ENCODE measurements around the gene HOXC9.
A peak's percentile ranks its signal among the peaks of the same experiment; 100 is the strongest.

The HOXC9 gene

DNA sequence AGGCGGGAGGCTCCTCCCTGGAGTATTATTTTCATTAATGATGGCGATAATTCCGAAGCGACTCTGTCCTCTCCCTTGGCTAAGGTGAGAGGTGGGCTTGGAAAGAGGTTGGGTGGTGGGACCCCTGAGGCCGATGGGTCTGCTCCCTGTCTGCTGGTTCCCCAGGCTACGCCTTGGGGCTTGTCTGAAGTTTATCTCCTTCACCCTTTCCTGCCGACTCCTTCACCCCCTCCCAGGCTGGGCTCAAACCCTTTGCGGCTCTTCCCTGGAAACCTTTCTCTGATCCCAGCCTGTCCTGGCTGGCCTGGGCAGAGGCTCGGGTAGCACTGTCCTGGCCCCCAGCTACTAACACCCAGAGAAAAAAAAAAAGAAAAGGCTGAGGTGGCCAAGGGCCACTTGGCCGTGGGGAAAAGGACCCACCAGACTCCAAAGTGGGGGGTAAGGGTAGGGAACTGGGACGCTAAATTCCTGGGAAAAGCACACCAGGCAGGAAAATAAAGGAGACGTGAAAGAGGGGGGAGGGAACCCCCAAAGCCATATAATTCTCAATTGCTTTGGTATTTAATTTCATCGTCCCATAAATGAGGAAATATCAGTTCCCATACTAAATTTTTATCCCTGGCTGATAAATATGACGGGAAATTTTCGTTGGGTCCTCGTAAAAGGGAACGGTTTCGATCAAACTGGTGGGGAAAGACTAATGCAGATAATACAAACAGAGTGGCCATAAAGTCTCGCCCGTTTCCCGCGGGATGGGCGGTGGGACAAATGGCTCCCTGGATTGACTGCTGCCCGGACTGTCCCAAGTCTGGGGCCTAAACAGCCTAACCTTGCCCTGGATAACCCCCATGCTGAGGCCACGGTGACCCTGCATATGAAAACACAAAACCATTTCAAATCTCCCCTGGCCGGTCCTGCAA, 17.1 kb upstream of the HOXC9 start:
- Histone ChIP-seq H3K27ac (replicated peaks) (peak overlapping the region; percentile 69), H3K4me3 (replicated peaks; ENCODE audit: insufficient read depth, low read length) (no peak overlapping the region), H3K27me3 (ENCODE audit: insufficient read depth, poor library complexity, severe bottlenecking) (peaks cover 47% of the 10 kb centered on the region)
- TF ChIP-seq, protein P1, sequence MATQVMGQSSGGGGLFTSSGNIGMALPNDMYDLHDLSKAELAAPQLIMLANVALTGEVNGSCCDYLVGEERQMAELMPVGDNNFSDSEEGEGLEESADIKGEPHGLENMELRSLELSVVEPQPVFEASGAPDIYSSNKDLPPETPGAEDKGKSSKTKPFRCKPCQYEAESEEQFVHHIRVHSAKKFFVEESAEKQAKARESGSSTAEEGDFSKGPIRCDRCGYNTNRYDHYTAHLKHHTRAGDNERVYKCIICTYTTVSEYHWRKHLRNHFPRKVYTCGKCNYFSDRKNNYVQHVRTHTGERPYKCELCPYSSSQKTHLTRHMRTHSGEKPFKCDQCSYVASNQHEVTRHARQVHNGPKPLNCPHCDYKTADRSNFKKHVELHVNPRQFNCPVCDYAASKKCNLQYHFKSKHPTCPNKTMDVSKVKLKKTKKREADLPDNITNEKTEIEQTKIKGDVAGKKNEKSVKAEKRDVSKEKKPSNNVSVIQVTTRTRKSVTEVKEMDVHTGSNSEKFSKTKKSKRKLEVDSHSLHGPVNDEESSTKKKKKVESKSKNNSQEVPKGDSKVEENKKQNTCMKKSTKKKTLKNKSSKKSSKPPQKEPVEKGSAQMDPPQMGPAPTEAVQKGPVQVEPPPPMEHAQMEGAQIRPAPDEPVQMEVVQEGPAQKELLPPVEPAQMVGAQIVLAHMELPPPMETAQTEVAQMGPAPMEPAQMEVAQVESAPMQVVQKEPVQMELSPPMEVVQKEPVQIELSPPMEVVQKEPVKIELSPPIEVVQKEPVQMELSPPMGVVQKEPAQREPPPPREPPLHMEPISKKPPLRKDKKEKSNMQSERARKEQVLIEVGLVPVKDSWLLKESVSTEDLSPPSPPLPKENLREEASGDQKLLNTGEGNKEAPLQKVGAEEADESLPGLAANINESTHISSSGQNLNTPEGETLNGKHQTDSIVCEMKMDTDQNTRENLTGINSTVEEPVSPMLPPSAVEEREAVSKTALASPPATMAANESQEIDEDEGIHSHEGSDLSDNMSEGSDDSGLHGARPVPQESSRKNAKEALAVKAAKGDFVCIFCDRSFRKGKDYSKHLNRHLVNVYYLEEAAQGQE (IDR thresholded peaks at IDR 0.05; ENCODE audit: insufficient replicate concordance, low read depth), result no peak
- TF ChIP-seq POLR2AphosphoS5 (IDR thresholded peaks at IDR 0.05; ENCODE audit: low read depth) (no peak), GABPA (IDR thresholded peaks at IDR 0.05; ENCODE audit: low read depth) (no peak), SPI1 (IDR thresholded peaks at IDR 0.05; ENCODE audit: borderline replicate concordance, low read depth) (no peak)
- DNase-seq (ENCODE audit: low read depth in 1 of 2, low spot score in 1 of 2), result no peak

DNA sequence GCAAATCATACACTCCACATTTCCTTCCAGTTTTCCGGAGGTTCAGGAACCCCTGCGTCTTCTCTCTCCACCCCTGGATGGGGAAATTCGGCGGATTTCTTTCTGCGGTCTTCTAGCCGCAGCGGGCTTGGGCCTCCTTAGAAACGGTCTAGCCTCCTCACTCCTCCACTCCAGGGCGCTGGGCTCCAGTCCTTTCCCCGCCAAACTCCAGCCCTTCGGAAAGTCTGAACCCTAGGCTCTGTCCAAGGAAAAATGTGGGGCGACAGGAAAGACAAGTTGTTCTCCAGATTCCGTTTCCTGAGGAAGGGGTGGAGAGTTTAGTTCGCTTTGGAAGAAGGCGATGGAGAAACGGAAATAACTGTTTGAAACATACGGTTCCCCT, 16.4 kb upstream of the HOXC9 start:
- TF ChIP-seq, protein P2, sequence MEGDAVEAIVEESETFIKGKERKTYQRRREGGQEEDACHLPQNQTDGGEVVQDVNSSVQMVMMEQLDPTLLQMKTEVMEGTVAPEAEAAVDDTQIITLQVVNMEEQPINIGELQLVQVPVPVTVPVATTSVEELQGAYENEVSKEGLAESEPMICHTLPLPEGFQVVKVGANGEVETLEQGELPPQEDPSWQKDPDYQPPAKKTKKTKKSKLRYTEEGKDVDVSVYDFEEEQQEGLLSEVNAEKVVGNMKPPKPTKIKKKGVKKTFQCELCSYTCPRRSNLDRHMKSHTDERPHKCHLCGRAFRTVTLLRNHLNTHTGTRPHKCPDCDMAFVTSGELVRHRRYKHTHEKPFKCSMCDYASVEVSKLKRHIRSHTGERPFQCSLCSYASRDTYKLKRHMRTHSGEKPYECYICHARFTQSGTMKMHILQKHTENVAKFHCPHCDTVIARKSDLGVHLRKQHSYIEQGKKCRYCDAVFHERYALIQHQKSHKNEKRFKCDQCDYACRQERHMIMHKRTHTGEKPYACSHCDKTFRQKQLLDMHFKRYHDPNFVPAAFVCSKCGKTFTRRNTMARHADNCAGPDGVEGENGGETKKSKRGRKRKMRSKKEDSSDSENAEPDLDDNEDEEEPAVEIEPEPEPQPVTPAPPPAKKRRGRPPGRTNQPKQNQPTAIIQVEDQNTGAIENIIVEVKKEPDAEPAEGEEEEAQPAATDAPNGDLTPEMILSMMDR (IDR thresholded peaks at IDR 0.05; ENCODE audit: insufficient read depth, low read length), result no peak
- TF ChIP-seq, protein P1 (IDR thresholded peaks at IDR 0.05; ENCODE audit: insufficient replicate concordance, low read depth), result no peak
- TF ChIP-seq GABPA (IDR thresholded peaks at IDR 0.05; ENCODE audit: low read depth) (no peak), SPI1 (IDR thresholded peaks at IDR 0.05; ENCODE audit: borderline replicate concordance, low read depth) (no peak), POLR2AphosphoS5 (IDR thresholded peaks at IDR 0.05; ENCODE audit: low read depth) (no peak)
- no peak overlapping the region for H3K4me3 ChIP-seq (replicated peaks; ENCODE audit: insufficient read depth, low read length)
- peak overlapping the region; percentile 69 for H3K27ac ChIP-seq (replicated peaks)
- peaks cover 46% of the 10 kb centered on the region for H3K27me3 ChIP-seq (ENCODE audit: insufficient read depth, poor library complexity, severe bottlenecking)
- peak in 1 of 2 experiments; percentile 62 for DNase-seq (ENCODE audit: low read depth in 1 of 2, low spot score in 1 of 2)

DNA sequence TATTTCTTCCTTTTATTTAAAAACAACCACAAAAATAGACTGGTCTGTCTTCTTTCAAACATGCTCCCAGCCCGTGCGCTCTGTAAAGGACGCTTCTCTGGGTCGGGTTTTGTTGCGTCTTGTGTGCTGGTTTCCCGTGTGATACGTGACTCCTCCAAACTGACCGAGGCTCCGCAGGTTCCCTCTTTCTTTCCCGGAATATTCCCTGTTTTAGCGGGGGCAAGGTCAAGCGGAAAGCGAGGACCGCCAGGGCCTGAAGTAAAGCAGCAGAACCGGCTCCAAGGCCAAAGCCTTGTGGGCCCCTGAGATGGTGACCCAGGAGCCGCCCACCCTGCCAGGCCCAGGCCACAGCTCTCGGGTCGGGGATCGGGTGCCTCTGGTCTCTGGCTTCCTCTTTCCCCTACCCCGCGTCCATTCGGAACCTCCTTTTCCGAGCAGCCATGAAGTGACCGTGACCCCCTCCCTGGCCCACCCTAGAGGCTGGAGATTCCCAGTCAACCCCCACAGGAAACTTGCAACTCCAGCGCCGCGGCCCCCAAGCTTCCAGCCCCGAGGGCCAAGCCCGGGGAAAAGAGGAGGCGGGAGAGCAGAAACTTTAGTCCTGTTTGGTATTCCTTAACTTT, 15.9 kb upstream of the HOXC9 start:
- Histone ChIP-seq H3K27ac (replicated peaks) (peak overlapping the region; percentile 69), H3K27me3 (ENCODE audit: insufficient read depth, poor library complexity, severe bottlenecking) (peaks cover 41% of the 10 kb centered on the region), H3K4me3 (replicated peaks; ENCODE audit: insufficient read depth, low read length) (no peak overlapping the region)
- TF ChIP-seq, protein P2 (IDR thresholded peaks at IDR 0.05; ENCODE audit: insufficient read depth, low read length), result no peak
- no peak for TF ChIP-seq SPI1 (IDR thresholded peaks at IDR 0.05; ENCODE audit: borderline replicate concordance, low read depth)
- no peak for TF ChIP-seq POLR2AphosphoS5 (IDR thresholded peaks at IDR 0.05; ENCODE audit: low read depth)
- TF ChIP-seq GABPA (IDR thresholded peaks at IDR 0.05; ENCODE audit: low read depth), result no peak
- TF ChIP-seq, protein P1 (IDR thresholded peaks at IDR 0.05; ENCODE audit: insufficient replicate concordance, low read depth), result no peak
- DNase-seq (ENCODE audit: low read depth in 1 of 2, low spot score in 1 of 2), result no peak
